H1 (cell line): ENCODE measurements around the gene USH2A. TPM values are rescaled to one million over a fixed set of nuclear protein-coding genes. Genes with fewer than 3 reads are reported as not detected.

ENCODE experiments used
- CTCF ChIA-PET: fragments of 300-600 bp; sonication (Branson Sonifier 250); formaldehyde crosslinking; loops from one replicate; lab custom pipeline; 2021; ENCODE audit not compliant: partially characterized antibody; lab: Charles Lee
- POLR2A ChIA-PET: fragments of 300-600 bp; sonication (Branson Sonifier 250); formaldehyde crosslinking; loops from one replicate; lab custom pipeline; 2021; ENCODE audit warnings: inconsistent platforms; ENCODE audit not compliant: partially characterized antibody; lab: Charles Lee
- DNase-seq, 2 experiments: peaks; one replicate each; pipeline versions ENCODE4 v3.0.0 to v3.0.0-alpha.2; 2010 to 2022; ENCODE audit warnings: low spot score in 2 of 2, low read depth in 1 of 2, mixed read lengths in 1 of 2
- FAIRE-seq: peaks from 2 replicates; lab custom pipeline; 2011; peaks lifted over from hg19 to GRCh38; lab: Jason Lieb, UNC
- H2AFZ ChIP-seq: 2 replicates; pipeline ENCODE4 v1.8.1; 2012; ENCODE audit warnings: low read length, inconsistent platforms
- H2AK5ac ChIP-seq: 2 replicates; pipeline ENCODE4 v1.6.1; 2013; ENCODE audit warnings: low read depth, low read length
- H2BK120ac ChIP-seq: replicated peaks from 2 replicates; pipeline ENCODE3; 2013; ENCODE audit warnings: low read depth, low read length, inconsistent platforms
- H2BK12ac ChIP-seq: 2 replicates; pipeline ENCODE4 v1.6.1; 2013; ENCODE audit warnings: low read depth, low read length
- H2BK15ac ChIP-seq: 2 replicates; pipeline ENCODE4 v1.6.1; 2013; ENCODE audit warnings: low read length
- H2BK20ac ChIP-seq: 2 replicates; pipeline ENCODE4 v1.6.1; 2013; ENCODE audit warnings: low read length
- H2BK5ac ChIP-seq: 2 replicates; pipeline ENCODE4 v1.6.1; 2013; ENCODE audit warnings: low read depth, low read length
- H3K14ac ChIP-seq: 2 replicates; pipeline ENCODE4 v1.6.1; 2013; ENCODE audit warnings: inconsistent platforms; ENCODE audit not compliant: insufficient read length
- H3K18ac ChIP-seq: 2 replicates; pipeline ENCODE4 v1.6.1; 2013; ENCODE audit warnings: low read length; ENCODE audit errors: extremely low read depth
- H3K23ac ChIP-seq: 2 replicates; pipeline ENCODE4 v1.6.1; 2013; ENCODE audit warnings: inconsistent platforms; ENCODE audit not compliant: insufficient read length
- H3K23me2 ChIP-seq: 2 replicates; pipeline ENCODE4 v1.6.1; 2013; ENCODE audit warnings: low read depth, low read length
- H3K27ac ChIP-seq: 2 replicates; pipeline ENCODE4 v1.6.1; 2011; ENCODE audit warnings: low read depth, low read length, inconsistent platforms
- H3K27me3 ChIP-seq, 4 experiments: replicated peaks in 1 of 4; 1 replicate in 1 of 4; 2 replicates in 3 of 4; pipeline versions ENCODE4 v1.6.1 to v1.8.1; 2011 to 2013; ENCODE audit warnings: low read length in 3 of 4, mild to moderate bottlenecking in 3 of 4, inconsistent platforms in 2 of 4, mixed read lengths in 2 of 4, moderate library complexity in 1 of 4; ENCODE audit not compliant: control insufficient read depth in 3 of 4, insufficient read depth in 3 of 4; ENCODE audit errors: extremely low read depth in 1 of 4
- H3K36me3 ChIP-seq, 4 experiments: 2 replicates each; pipeline versions ENCODE4 v1.6.1 to v1.8.1; 2011 to 2013; ENCODE audit warnings: mild to moderate bottlenecking in 4 of 4, low read length in 3 of 4, moderate library complexity in 2 of 4, control low read depth in 1 of 4, inconsistent platforms in 1 of 4; ENCODE audit not compliant: insufficient read depth in 4 of 4, control insufficient read depth in 2 of 4
- H3K4ac ChIP-seq: replicated peaks from 2 replicates; pipeline ENCODE3; 2013; ENCODE audit warnings: low read length, low read depth, mixed read lengths, inconsistent platforms; ENCODE audit not compliant: insufficient read length
- H3K4me1 ChIP-seq, 4 experiments: replicated peaks in 1 of 4; 1 replicate in 1 of 4; 2 replicates in 3 of 4; pipeline versions ENCODE4 v1.6.1 to v1.8.1; 2011 to 2013; ENCODE audit warnings: low read length in 3 of 4, inconsistent platforms in 2 of 4, mixed read lengths in 1 of 4; ENCODE audit not compliant: insufficient read depth in 4 of 4, control insufficient read depth in 3 of 4
- H3K4me2 ChIP-seq, 2 experiments: 2 replicates each; pipeline versions ENCODE4 v1.6.1 to v1.8.1; 2011 to 2013; ENCODE audit warnings: low read depth in 2 of 2, low read length in 2 of 2, control low read depth in 1 of 2, inconsistent platforms in 1 of 2, mild to moderate bottlenecking in 1 of 2; ENCODE audit not compliant: insufficient read depth in 1 of 2
- H3K4me3 ChIP-seq, 4 experiments: fragments of 200-600, 300-600 bp in 1 of 4; sonication (generic), shearing (Covaris generic), sonication (Bioruptor Twin) in 1 of 4; 2 replicates each; pipeline versions ENCODE4 v1.5.1 to v1.8.1; 2011 to 2016; ENCODE audit warnings: low read length in 4 of 4, low read depth in 3 of 4, control low read depth in 2 of 4, inconsistent platforms in 2 of 4, mild to moderate bottlenecking in 2 of 4, mixed read lengths in 1 of 4, moderate library complexity in 1 of 4; ENCODE audit not compliant: insufficient read depth in 2 of 4; ENCODE audit errors: extremely low read depth in 1 of 4
- H3K56ac ChIP-seq: replicated peaks from 2 replicates; pipeline ENCODE3; 2013; ENCODE audit warnings: low read depth, mild to moderate bottlenecking, mixed read lengths, low read length, inconsistent platforms; ENCODE audit not compliant: insufficient read length
- H3K79me1 ChIP-seq: 2 replicates; pipeline ENCODE4 v1.6.1; 2013; ENCODE audit warnings: low read depth, low read length, control low read depth
- H3K79me2 ChIP-seq, 2 experiments: 2 replicates each; pipeline versions ENCODE4 v1.6.1 to v1.8.1; 2012 to 2013; ENCODE audit warnings: low read length in 2 of 2, mild to moderate bottlenecking in 2 of 2, inconsistent platforms in 1 of 2; ENCODE audit not compliant: insufficient read depth in 2 of 2, control insufficient read depth in 1 of 2
- H3K9ac ChIP-seq, 4 experiments: replicated peaks in 1 of 4; 1 replicate in 1 of 4; 2 replicates in 3 of 4; pipeline versions ENCODE4 v1.6.1 to v1.8.1; 2011 to 2013; ENCODE audit warnings: low read depth in 3 of 4, low read length in 3 of 4, control low read depth in 2 of 4, mild to moderate bottlenecking in 2 of 4, moderate library complexity in 2 of 4, inconsistent platforms in 1 of 4; ENCODE audit errors: extremely low read depth in 1 of 4
- H3K9me3 ChIP-seq, 2 experiments: 2 replicates each; pipeline versions ENCODE4 v1.6.1 to v1.8.1; 2012 to 2013; ENCODE audit warnings: mild to moderate bottlenecking in 2 of 2, moderate library complexity in 2 of 2, control low read depth in 1 of 2, inconsistent platforms in 1 of 2, low read depth in 1 of 2, low read length in 1 of 2, mixed read lengths in 1 of 2; ENCODE audit not compliant: insufficient read depth in 2 of 2
- H4K20me1 ChIP-seq, 2 experiments: replicated peaks in 1 of 2; 2 replicates each; pipeline versions ENCODE3 to v1.8.1; 2011 to 2013; ENCODE audit warnings: inconsistent platforms in 2 of 2, low read length in 2 of 2, mild to moderate bottlenecking in 1 of 2; ENCODE audit not compliant: insufficient read depth in 2 of 2, control insufficient read depth in 1 of 2
- H4K5ac ChIP-seq: 2 replicates; pipeline ENCODE4 v1.6.1; 2013; ENCODE audit warnings: low read length, low read depth, mixed read lengths, inconsistent platforms; ENCODE audit not compliant: insufficient read length
- H4K8ac ChIP-seq: 2 replicates; pipeline ENCODE4 v1.8.0; 2013; ENCODE audit warnings: mild to moderate bottlenecking, moderate library complexity, low read length, inconsistent platforms; ENCODE audit not compliant: insufficient read depth; ENCODE audit errors: extremely low read depth
- H4K91ac ChIP-seq: replicated peaks from 2 replicates; pipeline ENCODE3; 2013; ENCODE audit warnings: low read length, mixed read lengths, inconsistent platforms; ENCODE audit not compliant: insufficient read length
- ATF2 ChIP-seq: IDR thresholded peaks from 2 replicates; pipeline ENCODE4 v1.6.1; 2012; ENCODE audit warnings: low read length, inconsistent platforms
- ATF3 ChIP-seq: IDR thresholded peaks from 2 replicates; pipeline ENCODE4 v1.6.1; 2011; ENCODE audit warnings: low read depth, mild to moderate bottlenecking, low read length; ENCODE audit not compliant: insufficient read depth
- BACH1 ChIP-seq: IDR thresholded peaks from 2 replicates; pipeline ENCODE4 v1.6.1; 2012; ENCODE audit warnings: low read length, improper control_type of control experiment
- CHD2 ChIP-seq: IDR thresholded peaks from 2 replicates; pipeline ENCODE4 v1.6.1; 2012; ENCODE audit warnings: low read length, improper control_type of control experiment
- EGR1 ChIP-seq: IDR thresholded peaks from 2 replicates; pipeline ENCODE4 v1.6.1; 2011; ENCODE audit warnings: low read depth, low read length, borderline replicate concordance
- EZH2 ChIP-seq: fragments of 200-600 bp; sonication (generic); IDR thresholded peaks from 2 replicates; pipeline ENCODE4 v1.7.1; 2012; ENCODE audit warnings: low read depth, mild to moderate bottlenecking, moderate library complexity, low read length, inconsistent platforms; ENCODE audit not compliant: severe bottlenecking
- FOSL1 ChIP-seq: IDR thresholded peaks from 2 replicates; pipeline ENCODE4 v1.6.1; 2011; ENCODE audit warnings: mild to moderate bottlenecking, low read depth, low read length, moderate library complexity; ENCODE audit not compliant: insufficient read depth
- JUN ChIP-seq: IDR thresholded peaks from 2 replicates; pipeline ENCODE4 v1.6.1; 2011; ENCODE audit warnings: low read depth, mild to moderate bottlenecking, improper control_type of control experiment, low read length
- RNF2 ChIP-seq: fragments of 200-900, 300-1000 bp; sonication (generic); IDR thresholded peaks from 2 replicates; pipeline ENCODE4 v1.7.1; 2016; ENCODE audit warnings: borderline replicate concordance, low read depth, mild to moderate bottlenecking, antibody characterized with exemption, low read length; ENCODE audit not compliant: poor library complexity, severe bottlenecking; ENCODE audit errors: missing control alignments
- SIRT6 ChIP-seq: IDR thresholded peaks from one replicate; pipeline ENCODE4 v1.7.1; 2012; ENCODE audit warnings: low read length, inconsistent platforms
- SP1 ChIP-seq: IDR thresholded peaks from 2 replicates; pipeline ENCODE4 v1.6.1; 2011; ENCODE audit warnings: low read depth, low read length
- YY1 ChIP-seq: IDR thresholded peaks from 2 replicates; pipeline ENCODE4 v1.6.1; 2011; ENCODE audit warnings: low read depth, mild to moderate bottlenecking, low read length
- ZNF274 ChIP-seq: IDR thresholded peaks from 2 replicates; pipeline ENCODE4 v1.7.0; 2012; ENCODE audit warnings: low read length, borderline replicate concordance; ENCODE audit errors: extremely low read depth
- WGBS, 2 experiments: shearing (Covaris generic) in 1 of 2; methylation state at CpG; one replicate each; pipeline versions ENCODE4 v1.1.6 to v1.1.7; 2013 to 2015; ENCODE audit warnings: low lambda C conversion rate in 2 of 2, mixed read lengths in 2 of 2, inconsistent platforms in 1 of 2, low coverage in 1 of 2, missing lambda C conversion rate in 1 of 2; ENCODE audit not compliant: insufficient replicate concordance in 2 of 2, insufficient coverage in 1 of 2, insufficient read length in 1 of 2; ENCODE audit errors: extremely low coverage in 1 of 2, missing lambda C conversion rate in 1 of 2; 5-methylcytosine and 5-hydroxymethylcytosine counted together
- polyA plus RNA-seq, 7 experiments: library from polyadenylated mRNA; depleted of rRNA in 3 of 7; stranded (reverse) in 5 of 7; unstranded in 2 of 7; fragments of >200 nt in 5 of 7; fragments of 200-250 nt in 2 of 7; gene quantifications; 1 replicate in 5 of 7; 2 replicates in 1 of 7; 4 replicates in 1 of 7; pipeline versions ENCODE4 v1.2.1 to v1.2.3, GENCODE V29; 2011 to 2013; ENCODE audit warnings: missing spikeins in 2 of 7, mixed read lengths in 2 of 7
- total RNA-seq: library from RNA; stranded (reverse); fragmentation: NEBNext Ultra II Directional; extraction: Animal tissue kit (Norgen Biotek cat#: 25700); gene quantifications from 2 replicates; pipeline ENCODE4 v1.2.1, GENCODE V29; 2021

The USH2A gene
- total and polyA plus RNA-seq, 2 of the 8 experiments (the other 6 are each of a cell fraction or from before 2014, with no cell fraction given), result 0.02 to 0.17 TPM

- Histone ChIP-seq H3K18ac (no peak overlapping the region; the same call in 1 of the 2 replicates), H2BK15ac (no peak overlapping the region), H3K9me3 (no peaks in the 10 kb centered on the region), H3K9ac (no peak overlapping the region), H3K56ac (no peak overlapping the region), H3K27me3 (no peaks in the 10 kb centered on the region), H4K91ac (no peak overlapping the region), H3K79me2 (no peaks in the 10 kb centered on the region), H2AK5ac (no peak overlapping the region), H2BK20ac (no peak overlapping the region), H2BK120ac (no peak overlapping the region), H4K5ac (no peak overlapping the region), H4K8ac (no peak overlapping the region), H3K27ac (no peak overlapping the region), H3K4me1 (peaks cover 0 to 7% (median 2%) of the 10 kb centered on the region in 4 experiments; a peak in 2 of 7 replicates), H3K4me2 (no peak overlapping the region), H4K20me1 (no peaks in the 10 kb centered on the region), H2BK5ac (no peak overlapping the region), H2BK12ac (no peak overlapping the region), H3K23ac (no peak overlapping the region), H3K4ac (no peak overlapping the region), H3K23me2 (no peaks in the 10 kb centered on the region), H3K4me3 (no peak overlapping the region), H3K36me3 (no peaks in the 10 kb centered on the region), H3K14ac (no peak overlapping the region), H3K79me1 (no peaks in the 10 kb centered on the region), H2AFZ (peak overlapping the region; percentile 81; the same call in 1 of the 2 replicates)
- FAIRE-seq (no peak), DNase-seq (no peak)
- WGBS, 2 experiments, result 75% methylated on average over 4 of the region's 4 CpGs; no CpG with 5 or more reads in 1 of the 2 experiments
- ChIA-PET CTCF (no interaction called here), POLR2A (no interaction called here)
- TF ChIP-seq JUN (no peak), ATF3 (no peak), CHD2 (no peak), SIRT6 (no peak), FOSL1 (no peak), EGR1 (no peak), YY1 (no peak), BACH1 (no peak), ATF2 (no peak), RNF2 (no peak), ZNF274 (no peak), EZH2 (no peak), SP1 (no peak)
Measured at GRCh38 chr1:215665215-215665614, 758.0 kb downstream of the USH2A start.
